ENCODE measurements around the gene DOCK9. TPM values are rescaled to one million over a fixed set of nuclear protein-coding genes. Genes with fewer than 3 reads are reported as not detected.

The DOCK9 gene
- total and polyA plus RNA-seq, 9 of the 15 experiments (the other 6 are each of a cell fraction or from before 2014, with no cell fraction given) = 3.5 to 25.3 (median 16.7) TPM

DNA sequence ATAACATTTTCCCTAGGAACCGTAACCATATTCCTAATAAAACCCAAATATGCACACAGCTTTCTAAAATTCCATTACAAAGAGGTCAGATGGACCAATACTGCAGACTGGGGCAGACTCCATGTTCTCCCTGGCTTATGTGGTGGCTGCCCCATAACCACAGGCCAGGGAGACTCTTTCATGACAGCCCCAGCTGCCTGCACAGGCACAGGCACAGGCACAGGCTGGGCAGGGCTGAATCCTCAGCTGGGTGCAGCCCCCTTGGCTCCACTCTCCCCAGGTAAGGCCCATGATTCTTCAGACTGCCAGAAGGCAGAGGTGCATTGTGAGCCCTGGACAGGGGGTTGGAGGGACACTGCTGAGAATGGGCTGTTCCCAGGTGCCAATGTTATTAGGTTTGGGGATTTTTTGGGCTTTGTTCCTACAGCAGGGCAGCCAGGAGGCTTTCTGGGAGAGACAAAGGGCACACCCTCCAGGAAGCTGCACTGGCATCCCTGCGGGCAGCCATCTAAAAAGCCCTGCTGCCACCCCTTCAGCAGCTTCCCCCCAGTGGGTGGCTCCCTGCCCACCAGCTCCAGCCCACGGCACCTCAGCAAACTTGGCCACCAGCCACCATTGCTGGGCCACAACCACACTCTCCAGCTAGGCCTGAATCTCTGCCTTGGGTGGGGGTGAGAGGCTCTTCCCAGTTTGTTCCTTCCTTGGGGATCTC lies 20.0 kb downstream of the DOCK9 start:
- no peaks in the 10 kb centered on the region for H3K9me3 ChIP-seq (replicated peaks; ENCODE audit: control insufficient read depth, insufficient read depth, low read depth, low read length)
- ChIA-PET POLR2A (no interaction called here), CTCF (ENCODE audit: low intra/inter-chr PET ratio) (no interaction called here)
- no TSS peak for BruUV-seq (replicated peaks)
- intact Hi-C loops (cut with micrococcal nuclease) (no loop called here), in situ Hi-C loops (cut with MboI) (no loop called here)
- H3K9me1 ChIP-seq (ENCODE audit: control insufficient read depth, insufficient read depth, low read length) = no peaks in the 10 kb centered on the region
- DNase-seq (ENCODE audit: extremely low read depth in 1 of 4, low spot score in 3 of 4) = no peak
- H3K4me2 ChIP-seq (ENCODE audit: insufficient read depth, low read length) = no peak overlapping the region
- ATAC-seq = no peak; the same call in 2 of the 3 replicates
- no peak overlapping the region; a peak in 1 of 4 replicates for H3K9ac ChIP-seq (ENCODE audit: insufficient read depth in 1 of 2, low read depth in 2 of 2, low read length in 2 of 2)
- H2AFZ ChIP-seq (ENCODE audit: low read depth, low read length) = no peak overlapping the region
- no peak for FAIRE-seq
- no peaks in the 10 kb centered on the region for H4K20me1 ChIP-seq (replicated peaks; ENCODE audit: control insufficient read depth, insufficient read depth, low read length)
- no peak overlapping the region for H3K27ac ChIP-seq (ENCODE audit: extremely low read depth, low read depth, low read length)
- H3K27me3 ChIP-seq (ENCODE audit: control insufficient read depth in 2 of 2, insufficient read depth in 2 of 2, low read length in 2 of 2) = no peaks in the 10 kb centered on the region
- no peak for TF ChIP-seq HDAC6 (IDR thresholded peaks at IDR 0.05; ENCODE audit: low read depth, low read length)
- 0 out of 3 replicates have a peak, but pooled peaks cover 3% of the 10 kb centered on the region for H3K79me2 ChIP-seq (ENCODE audit: control insufficient read depth, insufficient read depth, low read length)
- no peak overlapping the region for H3K4me3 ChIP-seq
- H3K4me1 ChIP-seq (replicated peaks in 1 of 2; ENCODE audit: control insufficient read depth in 2 of 2, insufficient read depth in 2 of 2, low read length in 2 of 2) = peaks cover 7 to 17% of the 10 kb centered on the region in 2 experiments; a peak in 4 of 5 replicates
- H3K36me3 ChIP-seq (ENCODE audit: control insufficient read depth, insufficient read depth, low read length) = no peaks in the 10 kb centered on the region
- WGBS (ENCODE audit: insufficient coverage, low coverage, missing lambda C conversion rate) = 86% methylated on average over 3 of the region's 3 CpGs

DNA sequence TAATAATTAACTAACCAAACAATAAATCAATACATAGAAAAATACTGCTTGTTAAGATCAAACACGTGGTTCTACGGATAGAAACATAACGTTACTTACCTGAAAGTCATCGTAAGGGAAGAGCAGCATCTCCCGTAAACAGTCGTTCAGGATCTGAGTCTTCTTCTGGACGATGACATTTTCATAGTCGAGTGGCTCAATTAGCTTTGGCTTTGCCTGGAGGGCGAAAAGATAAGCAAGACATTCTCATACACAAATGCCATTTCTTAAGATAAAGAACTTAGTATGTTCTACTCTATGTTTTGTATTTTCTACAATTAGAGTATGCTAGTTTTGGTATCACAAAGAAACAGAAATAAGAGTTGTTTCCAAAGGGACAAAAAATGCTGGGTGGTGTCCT lies 22.5 kb downstream of the DOCK9 start:
- 78% methylated on average over 9 of the region's 9 CpGs for WGBS (ENCODE audit: insufficient coverage, low coverage, missing lambda C conversion rate)
- no peak overlapping the region for H3K4me2 ChIP-seq (ENCODE audit: insufficient read depth, low read length)
- no peak overlapping the region for H2AFZ ChIP-seq (ENCODE audit: low read depth, low read length)
- no peak for DNase-seq (ENCODE audit: extremely low read depth in 1 of 4, low spot score in 3 of 4)
- no peaks in the 10 kb centered on the region for H3K9me1 ChIP-seq (ENCODE audit: control insufficient read depth, insufficient read depth, low read length)
- no TSS peak for BruUV-seq (replicated peaks)
- H3K36me3 ChIP-seq (ENCODE audit: control insufficient read depth, insufficient read depth, low read length) = no peaks in the 10 kb centered on the region
- in situ Hi-C loops (cut with MboI) = no loop called here
- no peak overlapping the region for H3K4me3 ChIP-seq
- H3K27ac ChIP-seq (ENCODE audit: extremely low read depth, low read depth, low read length) = no peak overlapping the region
- no peak for FAIRE-seq
- no peaks in the 10 kb centered on the region for H4K20me1 ChIP-seq (replicated peaks; ENCODE audit: control insufficient read depth, insufficient read depth, low read length)
- H3K27me3 ChIP-seq (ENCODE audit: control insufficient read depth in 2 of 2, insufficient read depth in 2 of 2, low read length in 2 of 2) = no peaks in the 10 kb centered on the region
- no peaks in the 10 kb centered on the region for H3K9me3 ChIP-seq (replicated peaks; ENCODE audit: control insufficient read depth, insufficient read depth, low read depth, low read length)
- no peak for ATAC-seq
- POLR2A ChIA-PET = no interaction called here
- CTCF ChIA-PET (ENCODE audit: low intra/inter-chr PET ratio) = no interaction called here
- H3K4me1 ChIP-seq (replicated peaks in 1 of 2; ENCODE audit: control insufficient read depth in 2 of 2, insufficient read depth in 2 of 2, low read length in 2 of 2) = peaks cover 0 to 3% of the 10 kb centered on the region in 2 experiments; a peak in 3 of 5 replicates
- H3K9ac ChIP-seq (ENCODE audit: insufficient read depth in 1 of 2, low read depth in 2 of 2, low read length in 2 of 2) = no peak overlapping the region
- H3K79me2 ChIP-seq (ENCODE audit: control insufficient read depth, insufficient read depth, low read length) = no peaks in the 10 kb centered on the region
- intact Hi-C loops (cut with micrococcal nuclease) = no loop called here
- TF ChIP-seq MAZ (CRISPR knock-in tag; conservative IDR thresholded peaks at IDR 0.05 in 1 of 2, IDR thresholded peaks at IDR 0.05 in 1 of 2) = no peak
- TF ChIP-seq MTF1 (CRISPR knock-in tag; IDR thresholded peaks at IDR 0.05; ENCODE audit: borderline replicate concordance) = no peak
- TF ChIP-seq HDAC8 (tag; IDR thresholded peaks at IDR 0.05) = no peak
- TF ChIP-seq CGGBP1 (CRISPR knock-in tag; IDR thresholded peaks at IDR 0.05) = no peak
- no peak for TF ChIP-seq ZNF79 (CRISPR knock-in tag; IDR thresholded peaks at IDR 0.05; ENCODE audit: low read depth)
- TF ChIP-seq, protein P1, sequence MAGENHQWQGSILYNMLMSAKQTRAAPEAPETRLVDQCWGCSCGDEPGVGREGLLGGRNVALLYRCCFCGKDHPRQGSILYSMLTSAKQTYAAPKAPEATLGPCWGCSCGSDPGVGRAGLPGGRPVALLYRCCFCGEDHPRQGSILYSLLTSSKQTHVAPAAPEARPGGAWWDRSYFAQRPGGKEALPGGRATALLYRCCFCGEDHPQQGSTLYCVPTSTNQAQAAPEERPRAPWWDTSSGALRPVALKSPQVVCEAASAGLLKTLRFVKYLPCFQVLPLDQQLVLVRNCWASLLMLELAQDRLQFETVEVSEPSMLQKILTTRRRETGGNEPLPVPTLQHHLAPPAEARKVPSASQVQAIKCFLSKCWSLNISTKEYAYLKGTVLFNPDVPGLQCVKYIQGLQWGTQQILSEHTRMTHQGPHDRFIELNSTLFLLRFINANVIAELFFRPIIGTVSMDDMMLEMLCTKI (IDR thresholded peaks at IDR 0.05; ENCODE audit: partially characterized antibody) = no peak
- TF ChIP-seq, protein P2, sequence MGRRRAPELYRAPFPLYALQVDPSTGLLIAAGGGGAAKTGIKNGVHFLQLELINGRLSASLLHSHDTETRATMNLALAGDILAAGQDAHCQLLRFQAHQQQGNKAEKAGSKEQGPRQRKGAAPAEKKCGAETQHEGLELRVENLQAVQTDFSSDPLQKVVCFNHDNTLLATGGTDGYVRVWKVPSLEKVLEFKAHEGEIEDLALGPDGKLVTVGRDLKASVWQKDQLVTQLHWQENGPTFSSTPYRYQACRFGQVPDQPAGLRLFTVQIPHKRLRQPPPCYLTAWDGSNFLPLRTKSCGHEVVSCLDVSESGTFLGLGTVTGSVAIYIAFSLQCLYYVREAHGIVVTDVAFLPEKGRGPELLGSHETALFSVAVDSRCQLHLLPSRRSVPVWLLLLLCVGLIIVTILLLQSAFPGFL (CRISPR knock-in tag; IDR thresholded peaks at IDR 0.05) = no peak
- TF ChIP-seq, protein P3, sequence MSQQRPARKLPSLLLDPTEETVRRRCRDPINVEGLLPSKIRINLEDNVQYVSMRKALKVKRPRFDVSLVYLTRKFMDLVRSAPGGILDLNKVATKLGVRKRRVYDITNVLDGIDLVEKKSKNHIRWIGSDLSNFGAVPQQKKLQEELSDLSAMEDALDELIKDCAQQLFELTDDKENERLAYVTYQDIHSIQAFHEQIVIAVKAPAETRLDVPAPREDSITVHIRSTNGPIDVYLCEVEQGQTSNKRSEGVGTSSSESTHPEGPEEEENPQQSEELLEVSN (IDR thresholded peaks at IDR 0.05; ENCODE audit: borderline replicate concordance in 1 of 2, extremely low read depth in 1 of 2, insufficient read depth in 1 of 2, insufficient read length in 1 of 2, low read depth in 1 of 2, low read length in 1 of 2, poor library complexity in 1 of 2, severe bottlenecking in 1 of 2) = no peak
- TF ChIP-seq ZNF23 (CRISPR knock-in tag; IDR thresholded peaks at IDR 0.05) = no peak

Data from K562 (cell line).